Measurements from ENCODE around the gene TINAGL1. TPM values are rescaled to one million over a fixed set of nuclear protein-coding genes. Genes with fewer than 3 reads are reported as not detected.

The TINAGL1 gene
- polyA plus RNA-seq, 2 of the 4 experiments (the other 2 are of a cell fraction) = 0.22 to 0.88 TPM

- H3K4me2 ChIP-seq = no peak overlapping the region
- no peaks in the 10 kb centered on the region for H3K9me3 ChIP-seq
- no peak for ATAC-seq
- no peak for TF ChIP-seq HES2 (IDR thresholded peaks at IDR 0.05)
- no peak for TF ChIP-seq MYC (IDR thresholded peaks at IDR 0.05; ENCODE audit: borderline replicate concordance, low read length)
- no peak for TF ChIP-seq HDAC2 (IDR thresholded peaks at IDR 0.05)
- no peak for TF ChIP-seq MAZ (IDR thresholded peaks at IDR 0.05; ENCODE audit: borderline replicate concordance, low read depth, low read length)
- DNase-seq (ENCODE audit: low read depth in 1 of 2, low spot score in 1 of 2) = no peak
- no peaks in the 10 kb centered on the region for H3K4me1 ChIP-seq
- no peak overlapping the region for H3K4me3 ChIP-seq
- no peak overlapping the region for H3K27ac ChIP-seq
- POLR2A ChIA-PET = no interaction called here
- WGBS (ENCODE audit: missing lambda C conversion rate) = 87% methylated on average over 13 of the region's 16 CpGs
- FAIRE-seq = no peak
- CTCF ChIA-PET = interaction anchor here (0.6 to 1.3 kb wide), 2 partner anchors 11 to 37 kb away, joined by 3 to 4 read pairs; no protein-coding TSS in a partner anchor
Measured at GRCh38 chr1:31624731-31625514, 48.6 kb downstream of the TINAGL1 start.

- POLR2A ChIA-PET = no interaction called here
- Histone ChIP-seq H3K4me3 (no peak overlapping the region), H3K9me3 (no peaks in the 10 kb centered on the region), H3K4me2 (no peak overlapping the region), H3K27ac (no peak overlapping the region), H3K4me1 (no peaks in the 10 kb centered on the region)
- ATAC-seq = no peak; a peak in 1 of 6 replicates
- 56% methylated on average over 1 of the region's 4 CpGs for WGBS (ENCODE audit: missing lambda C conversion rate)
- TF ChIP-seq NPAS2 (CRISPR knock-in tag; IDR thresholded peaks at IDR 0.05; ENCODE audit: borderline replicate concordance) = no peak
- TF ChIP-seq ZSCAN20 (CRISPR knock-in tag; IDR thresholded peaks at IDR 0.05) = no peak
- no peak for TF ChIP-seq BHLHE40 (IDR thresholded peaks at IDR 0.05; ENCODE audit: low read depth, low read length)
- no peak for TF ChIP-seq ESRRA (IDR thresholded peaks at IDR 0.05; ENCODE audit: borderline replicate concordance, low read length)
- TF ChIP-seq ZFP36 (IDR thresholded peaks at IDR 0.05; ENCODE audit: borderline replicate concordance, partially characterized antibody) = no peak
- DNase-seq (ENCODE audit: low read depth in 1 of 2, low spot score in 1 of 2) = no peak
- CTCF ChIA-PET = interaction anchor here (1.3 kb wide), 1 partner anchor 11 kb away, joined by 4 read pairs; no protein-coding TSS in a partner anchor
- no peak for FAIRE-seq
Measured at GRCh38 chr1:31625561-31626222, 49.4 kb downstream of the TINAGL1 start.

GRCh38 chr1:31626223-31627207 is 50.2 kb downstream of the TINAGL1 start:
- TF ChIP-seq MAX (IDR thresholded peaks at IDR 0.05) (no peak), FOSL2 (IDR thresholded peaks at IDR 0.05) (no peak), FOSL2 (CRISPR knock-in tag; IDR thresholded peaks at IDR 0.05) (no peak), ELK1 (IDR thresholded peaks at IDR 0.05; ENCODE audit: low read depth, low read length) (no peak), KDM5A (IDR thresholded peaks at IDR 0.05) (no peak), ZFP36 (IDR thresholded peaks at IDR 0.05; ENCODE audit: borderline replicate concordance, partially characterized antibody) (no peak), JUN (IDR thresholded peaks at IDR 0.05) (no peak), ZNF302 (CRISPR knock-in tag; IDR thresholded peaks at IDR 0.05) (no peak), KDM1A (IDR thresholded peaks at IDR 0.05; ENCODE audit: low read depth) (no peak), BCL3 (IDR thresholded peaks at IDR 0.05) (no peak), EHMT2 (IDR thresholded peaks at IDR 0.05; ENCODE audit: low read depth) (no peak), HOXA7 (CRISPR knock-in tag; IDR thresholded peaks at IDR 0.05) (no peak), CTCF (IDR thresholded peaks at IDR 0.05) (no peak), CHD2 (IDR thresholded peaks at IDR 0.05; ENCODE audit: low read length, partially characterized antibody) (no peak), SMC3 (IDR thresholded peaks at IDR 0.05) (no peak), ESRRA (IDR thresholded peaks at IDR 0.05; ENCODE audit: borderline replicate concordance, low read length) (no peak)
- FAIRE-seq = no peak

More at GRCh38 chr1:31626223-31627207, 50.2 kb downstream of the TINAGL1 start:
- CTCF ChIA-PET = interaction anchor here (0.5 to 5.6 kb wide), 4 partner anchors 8 to 461 kb away, joined by 3 to 29 read pairs (median 4); no protein-coding TSS in a partner anchor
- WGBS (ENCODE audit: missing lambda C conversion rate) = 98% methylated on average over 9 of the region's 23 CpGs
- H3K9me3 ChIP-seq = no peaks in the 10 kb centered on the region
- POLR2A ChIA-PET = no interaction called here
- H3K4me3 ChIP-seq = no peak overlapping the region
- H3K27ac ChIP-seq = no peak overlapping the region
- no peak for ATAC-seq
- H3K4me2 ChIP-seq = no peak overlapping the region
- H3K4me1 ChIP-seq = no peaks in the 10 kb centered on the region
- DNase-seq (ENCODE audit: low read depth in 1 of 2, low spot score in 1 of 2) = no peak
